ENCODE results near the gene CHID1.

Gene CHID1

GRCh38 chr11:910589-911030 is at the start of gene CHID1:
Gene CHID1 (minus strand): TSS chr11:910810. CDS start chr11:904816, 5,994 bp downstream.
- DNase-seq: peak; percentile 72

DNA sequence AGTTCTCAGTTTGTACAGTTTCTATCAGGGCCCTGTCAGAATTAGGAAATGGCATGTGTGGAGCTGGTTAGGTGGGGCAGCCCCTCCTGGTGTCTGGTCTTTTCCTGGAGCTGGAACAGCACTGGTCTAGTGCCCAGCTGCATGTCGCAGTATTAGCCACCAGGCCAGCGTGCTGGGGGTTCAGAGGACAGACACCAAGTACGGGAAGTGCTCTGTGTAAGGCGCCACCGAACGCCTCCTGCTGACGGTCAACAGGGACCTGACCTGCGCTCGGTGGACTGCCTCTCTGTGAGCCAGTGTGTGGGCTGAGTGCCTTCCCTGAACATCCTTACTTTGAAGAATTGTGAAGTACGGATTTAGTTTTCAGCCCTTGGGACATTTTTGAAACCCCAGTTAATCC is 49.0 kb upstream of the CHID1 start:
- no peak for DNase-seq

GRCh38 chr11:959027-959426 is 48.4 kb upstream of the CHID1 start:
- no peak for DNase-seq

DNA sequence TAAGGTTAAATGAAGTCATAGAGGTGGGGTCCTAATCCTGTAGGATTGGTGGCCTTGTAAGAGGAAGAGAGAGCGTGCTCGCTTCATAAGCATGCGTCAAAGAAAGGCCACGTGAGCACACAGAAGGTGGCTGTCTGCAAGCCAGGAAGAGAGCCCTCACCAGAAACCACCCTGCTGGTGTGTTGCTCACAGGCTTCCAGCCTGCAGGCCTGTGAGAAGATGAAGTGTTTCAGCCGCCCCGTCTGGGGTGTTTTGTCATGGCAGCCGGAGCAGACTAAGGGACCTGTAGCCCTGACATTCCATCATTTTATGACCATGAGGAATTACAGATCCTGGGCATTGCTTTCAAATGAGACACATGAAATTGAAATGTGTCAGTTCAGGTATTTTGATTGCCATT is 47.5 kb upstream of the CHID1 start:
- no peak for DNase-seq

- DNase-seq: no peak
Measured at GRCh38 chr11:957212-957920, 46.8 kb upstream of the CHID1 start.

- no peak for DNase-seq
Measured at GRCh38 chr11:955154-956063, 44.8 kb upstream of the CHID1 start.

- DNase-seq: no peak
Measured at GRCh38 chr11:954392-955153, 44.0 kb upstream of the CHID1 start.

DNA sequence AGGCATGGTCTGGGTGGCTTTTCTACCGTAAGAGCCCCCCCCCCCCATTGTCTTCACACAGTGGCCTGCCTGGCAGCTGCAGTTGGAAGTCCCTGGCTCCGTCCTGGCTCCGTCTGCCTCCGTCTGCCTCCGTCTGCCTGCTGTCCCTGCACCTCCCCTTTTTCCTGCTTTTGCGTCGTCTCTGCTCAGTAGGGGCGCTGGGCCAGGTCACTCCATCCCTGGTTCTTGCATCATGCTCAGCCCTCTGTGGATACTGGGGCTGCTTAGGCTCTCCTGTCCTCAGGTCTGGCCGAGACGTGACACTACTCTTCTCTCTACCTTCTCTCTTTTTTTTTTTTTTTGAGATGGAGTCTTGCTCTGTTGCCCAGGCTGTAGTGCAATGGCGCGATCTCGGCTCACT is 42.9 kb upstream of the CHID1 start:
- no peak for DNase-seq

- no peak for DNase-seq
Measured at GRCh38 chr11:952406-953385, 42.1 kb upstream of the CHID1 start.

DNA sequence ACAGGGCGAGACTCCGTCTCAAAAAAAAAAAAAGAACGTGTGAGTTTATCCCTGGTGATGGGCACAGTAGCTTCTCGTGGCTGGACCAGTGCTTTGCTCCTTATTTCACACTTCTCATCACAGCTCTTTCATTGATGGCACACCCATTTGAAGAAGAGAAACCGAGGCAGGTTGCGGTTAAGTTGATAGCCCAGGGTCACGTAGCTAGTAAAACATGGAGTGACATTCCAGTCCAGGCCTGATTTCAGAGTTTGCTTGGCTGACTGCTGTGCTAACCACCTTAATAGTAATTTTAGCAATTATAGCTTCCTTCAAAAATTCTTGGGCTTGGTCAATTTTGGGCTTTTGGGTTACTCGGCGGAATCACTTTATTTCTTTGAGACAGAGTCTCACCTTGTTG is 40.9 kb upstream of the CHID1 start:
- DNase-seq: no peak

DNA sequence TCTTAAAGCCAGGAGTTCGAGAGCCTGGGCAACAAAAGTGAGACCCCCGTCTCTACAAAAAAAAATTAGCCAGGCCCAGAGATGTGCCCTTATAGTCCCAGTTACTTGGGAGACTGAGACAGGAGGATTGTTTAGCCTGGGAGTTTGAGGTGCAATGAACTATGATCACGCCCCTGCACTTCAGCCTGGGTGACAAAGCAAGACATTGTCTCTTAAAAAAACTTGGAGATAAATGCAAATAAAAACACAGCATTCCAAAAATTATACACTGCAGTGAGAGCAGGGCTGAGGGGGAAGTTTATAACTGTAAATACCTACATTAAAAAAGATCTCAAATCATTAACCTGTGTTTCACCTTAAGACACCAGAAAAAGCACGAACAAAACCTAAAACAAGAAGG is 37.1 kb upstream of the CHID1 start:
- DNase-seq: no peak

DNA sequence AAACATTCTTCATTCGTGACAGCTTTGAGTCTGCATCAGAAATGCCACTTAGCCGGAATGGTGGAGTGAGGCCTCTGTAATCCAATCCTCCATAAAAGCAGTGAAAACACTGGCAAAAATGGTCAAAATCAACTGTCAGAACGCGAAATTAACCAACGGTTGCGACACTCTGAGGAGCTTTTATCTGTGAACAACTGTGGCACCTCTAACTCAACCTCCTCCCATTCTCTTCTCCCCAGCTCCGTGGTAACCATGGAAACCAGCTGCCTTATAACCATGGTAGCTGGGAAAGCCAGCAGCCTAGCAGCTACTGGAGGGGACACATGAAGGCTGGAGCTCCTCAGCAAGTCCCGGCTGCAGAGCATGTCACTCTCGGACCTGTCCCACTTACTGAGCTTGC is 35.4 kb upstream of the CHID1 start:
- DNase-seq: no peak

DNA sequence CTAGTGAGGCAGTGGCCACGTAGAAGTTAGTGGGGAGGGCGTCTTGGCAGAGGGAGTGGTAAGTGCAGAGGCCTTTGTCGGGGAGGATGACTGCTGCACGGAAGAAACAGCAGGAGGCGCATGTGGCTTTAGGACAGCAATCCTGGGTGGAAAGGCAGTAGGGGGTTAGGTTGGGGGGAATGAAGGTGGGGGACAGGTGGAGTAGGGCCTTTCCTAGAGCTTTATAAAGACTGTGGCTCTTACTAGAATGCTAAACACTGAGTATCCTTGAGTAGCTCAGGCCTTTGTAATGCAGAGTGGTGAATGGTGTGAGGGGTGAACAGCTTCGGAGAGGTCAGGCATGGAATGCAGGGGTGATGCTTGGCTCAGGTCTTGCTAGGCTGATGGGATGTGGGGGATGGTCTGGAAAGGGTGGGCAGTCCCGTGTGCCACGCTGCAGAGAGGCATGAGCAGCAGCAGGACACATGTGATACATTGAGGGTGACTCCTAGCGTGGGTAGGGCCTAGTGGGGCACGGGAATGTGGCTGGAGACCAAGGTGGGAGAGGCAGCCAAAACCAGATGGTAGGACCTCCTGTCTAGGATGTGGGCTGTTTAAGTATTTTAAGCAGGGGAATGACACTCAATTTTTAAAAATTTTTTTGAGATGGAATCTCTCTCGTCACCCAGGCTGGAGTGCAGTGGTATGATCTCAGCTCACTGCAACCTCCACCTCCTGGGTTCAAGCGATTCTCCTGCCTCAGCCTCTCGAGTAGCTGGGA is 34.3 kb upstream of the CHID1 start:
- DNase-seq: no peak

DNA sequence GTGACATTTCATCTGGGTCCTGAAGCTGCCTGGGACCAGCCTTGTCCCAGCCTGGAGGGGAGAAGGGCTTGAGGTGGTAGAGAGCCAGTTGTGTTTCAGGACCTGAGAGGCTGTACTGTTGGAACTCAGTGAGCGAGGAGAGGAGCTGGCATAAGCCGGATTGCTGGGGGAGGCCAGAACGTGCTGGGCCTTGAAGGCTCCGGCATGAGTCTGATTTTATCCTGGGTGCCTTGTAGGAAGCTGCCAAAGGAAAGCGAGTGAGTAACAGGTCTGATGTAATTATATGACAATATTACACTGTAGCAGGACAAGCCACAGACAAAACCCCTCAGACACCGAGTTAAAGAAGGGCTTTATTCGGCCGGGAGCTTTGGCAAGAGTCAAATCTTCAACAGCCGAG is 32.2 kb upstream of the CHID1 start:
- no peak for DNase-seq

DNA sequence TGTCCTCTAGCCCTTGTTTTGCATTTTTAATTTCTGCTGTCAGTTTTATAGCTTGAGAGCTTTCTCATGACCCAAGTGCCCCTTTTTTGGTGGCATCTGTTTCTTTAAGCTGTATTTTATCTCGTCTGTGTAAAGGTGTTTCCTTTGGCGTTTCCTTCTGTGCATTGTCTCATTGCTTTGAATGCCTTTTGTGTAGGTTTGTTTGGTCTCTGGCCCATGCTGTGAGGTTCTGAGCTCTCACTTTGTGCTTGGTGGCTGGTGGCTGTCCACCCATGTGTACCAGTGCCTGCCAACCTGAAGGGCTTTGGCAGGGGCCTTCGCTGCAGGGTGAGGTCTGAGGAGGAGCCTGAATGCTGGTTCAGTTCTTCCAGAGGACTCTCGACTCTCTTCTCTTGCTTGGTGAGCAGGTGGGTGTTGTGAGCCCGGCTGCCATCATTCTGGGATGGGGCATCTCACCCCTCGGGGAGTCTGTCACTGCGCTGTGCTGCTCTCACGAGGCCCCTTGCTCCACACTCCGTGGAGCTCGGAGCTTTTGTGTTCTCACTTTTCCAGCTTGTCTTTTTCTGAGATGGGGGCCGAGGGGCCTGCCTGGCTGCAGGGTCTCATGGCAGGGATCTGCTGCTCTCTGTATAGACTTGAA is 30.0 kb upstream of the CHID1 start:
- no peak for DNase-seq

GRCh38 chr11:937841-938261 is 27.2 kb upstream of the CHID1 start:
- DNase-seq: no peak

- DNase-seq: no peak
Measured at GRCh38 chr11:936199-936598, 25.6 kb upstream of the CHID1 start.

DNA sequence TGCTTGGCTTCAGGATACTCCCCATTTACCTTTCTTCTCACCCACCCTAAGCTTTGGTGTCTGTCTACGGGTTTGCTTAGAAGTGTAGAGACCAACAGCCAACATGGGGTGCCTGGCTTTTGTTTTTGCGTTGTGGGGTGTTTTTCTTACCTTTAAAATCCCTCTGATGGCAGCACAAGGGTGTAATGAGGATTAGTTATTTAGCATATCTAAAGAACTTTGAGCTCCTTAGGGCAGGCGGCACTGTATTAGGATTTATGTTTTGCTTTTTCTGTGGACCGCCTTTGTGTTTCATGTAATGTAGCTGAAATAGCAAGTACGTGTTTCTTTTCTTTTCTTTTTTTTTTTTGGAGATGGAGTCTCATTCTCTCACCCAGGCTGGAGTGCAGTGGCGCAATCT is 23.9 kb upstream of the CHID1 start:
- DNase-seq: no peak

DNA sequence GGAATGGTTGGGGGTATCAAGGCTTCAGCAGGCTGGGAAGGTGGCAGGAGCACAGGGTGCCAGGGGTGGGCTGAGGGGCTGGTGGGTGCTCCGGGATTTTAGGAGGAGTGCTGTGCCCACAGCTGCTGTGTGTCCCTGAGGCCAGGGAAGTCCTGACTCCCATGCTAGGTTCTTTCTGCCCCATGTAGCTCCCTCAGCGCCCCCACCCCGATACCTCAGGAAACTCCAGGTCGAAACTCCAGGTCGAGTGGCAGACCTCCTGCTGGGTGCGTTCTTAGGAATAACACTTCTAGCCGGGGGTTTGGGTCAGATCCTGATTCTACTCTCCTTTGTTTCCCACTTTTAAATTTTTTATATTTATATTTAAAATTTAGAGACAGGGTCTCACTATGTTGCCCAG is 23.3 kb upstream of the CHID1 start:
- no peak for DNase-seq

- DNase-seq: no peak
Measured at GRCh38 chr11:933142-933851, 22.7 kb upstream of the CHID1 start.
